ENCODE measurements around the gene SDC4. TPM values are rescaled to one million over a fixed set of nuclear protein-coding genes. Genes with fewer than 3 reads are reported as not detected.

Gene SDC4
- total RNA-seq, 1 donor from 2014 or later, result 7.4 TPM

- Mint-ChIP-seq H3K27ac (ENCODE audit: unreplicated experiment) (no peak overlapping the region), H3K4me3 (ENCODE audit: unreplicated experiment) (no peak overlapping the region), H3K27me3 (ENCODE audit: unreplicated experiment) (peaks cover 10% of the 10 kb centered on the region), H3K36me3 (ENCODE audit: low read depth, unreplicated experiment) (no peaks in the 10 kb centered on the region), H3K4me1 (ENCODE audit: unreplicated experiment) (no peaks in the 10 kb centered on the region), H3K9me3 (ENCODE audit: unreplicated experiment) (no peaks in the 10 kb centered on the region)
- DNase-seq (ENCODE audit: low spot score), result no peak
- TF ChIP-seq CTCF (IDR thresholded peaks at IDR 0.05; ENCODE audit: unreplicated experiment), result no peak
Observed at GRCh38 chr20:45301824-45302271, 46.4 kb downstream of the SDC4 start.

GRCh38 chr20:45300961-45301360, 47.3 kb downstream of the SDC4 start:
- Mint-ChIP-seq H3K4me1 (ENCODE audit: unreplicated experiment) (no peaks in the 10 kb centered on the region), H3K9me3 (ENCODE audit: unreplicated experiment) (no peaks in the 10 kb centered on the region), H3K27ac (ENCODE audit: unreplicated experiment) (no peak overlapping the region), H3K36me3 (ENCODE audit: low read depth, unreplicated experiment) (no peaks in the 10 kb centered on the region), H3K4me3 (ENCODE audit: unreplicated experiment) (no peak overlapping the region), H3K27me3 (ENCODE audit: unreplicated experiment) (peaks cover 10% of the 10 kb centered on the region)
- peak; percentile 52 for TF ChIP-seq CTCF (IDR thresholded peaks at IDR 0.05; ENCODE audit: unreplicated experiment)
- peak; percentile 74 for DNase-seq (ENCODE audit: low spot score)

GRCh38 chr20:45299786-45300185, 48.4 kb downstream of the SDC4 start:
- Mint-ChIP-seq H3K27me3 (ENCODE audit: unreplicated experiment) (peaks cover 9% of the 10 kb centered on the region), H3K4me1 (ENCODE audit: unreplicated experiment) (no peaks in the 10 kb centered on the region)
- no peak for TF ChIP-seq CTCF (IDR thresholded peaks at IDR 0.05; ENCODE audit: unreplicated experiment)

GRCh38 chr20:45297786-45298497, 50.3 kb downstream of the SDC4 start:
- no peak for TF ChIP-seq CTCF (IDR thresholded peaks at IDR 0.05; ENCODE audit: unreplicated experiment)
- Mint-ChIP-seq H3K9me3 (ENCODE audit: unreplicated experiment) (no peaks in the 10 kb centered on the region), H3K4me3 (ENCODE audit: unreplicated experiment) (no peak overlapping the region), H3K27ac (ENCODE audit: unreplicated experiment) (no peak overlapping the region), H3K4me1 (ENCODE audit: unreplicated experiment) (no peaks in the 10 kb centered on the region), H3K36me3 (ENCODE audit: low read depth, unreplicated experiment) (no peaks in the 10 kb centered on the region), H3K27me3 (ENCODE audit: unreplicated experiment) (peaks cover 3% of the 10 kb centered on the region)
- DNase-seq (ENCODE audit: low spot score), result no peak

More at GRCh38 chr20:45299786-45300185, 48.4 kb downstream of the SDC4 start:
- Mint-ChIP-seq H3K27ac (ENCODE audit: unreplicated experiment) (no peak overlapping the region), H3K9me3 (ENCODE audit: unreplicated experiment) (no peaks in the 10 kb centered on the region), H3K36me3 (ENCODE audit: low read depth, unreplicated experiment) (no peaks in the 10 kb centered on the region), H3K4me3 (ENCODE audit: unreplicated experiment) (no peak overlapping the region)
- no peak for DNase-seq (ENCODE audit: low spot score)

GRCh38 chr20:45294659-45295058, 53.6 kb downstream of the SDC4 start:
- DNase-seq (ENCODE audit: low spot score), result no peak
- TF ChIP-seq CTCF (IDR thresholded peaks at IDR 0.05; ENCODE audit: unreplicated experiment), result no peak
- Mint-ChIP-seq H3K9me3 (ENCODE audit: unreplicated experiment) (no peaks in the 10 kb centered on the region), H3K27me3 (ENCODE audit: unreplicated experiment) (no peaks in the 10 kb centered on the region), H3K4me1 (ENCODE audit: unreplicated experiment) (peaks cover 6% of the 10 kb centered on the region), H3K4me3 (ENCODE audit: unreplicated experiment) (no peak overlapping the region), H3K36me3 (ENCODE audit: low read depth, unreplicated experiment) (no peaks in the 10 kb centered on the region), H3K27ac (ENCODE audit: unreplicated experiment) (no peak overlapping the region)

All from endothelial cell (in vitro differentiated cells).